ENCODE measurements around the gene SRGAP3. TPM values are rescaled to one million over a fixed set of nuclear protein-coding genes. Genes with fewer than 3 reads are reported as not detected.

Gene SRGAP3
- total RNA-seq, 4 donors from 2014 or later: 7.5 to 33.8 (median 16.0) TPM

- Histone ChIP-seq H3K4me3 (no peak overlapping the region), H3K27ac (no peak overlapping the region), H3K4me1 (no peaks in the 10 kb centered on the region), H3K27me3 (no peaks in the 10 kb centered on the region), H3K9me3 (no peaks in the 10 kb centered on the region), H3K36me3 (no peaks in the 10 kb centered on the region)
- DNase-seq: no peak
- TF ChIP-seq POLR2A (IDR thresholded peaks at IDR 0.05) (no peak), POLR2AphosphoS5 (IDR thresholded peaks at IDR 0.05) (no peak), CTCF (IDR thresholded peaks at IDR 0.05) (no peak), EP300 (IDR thresholded peaks at IDR 0.05; ENCODE audit: low read depth) (no peak)
- 97% methylated on average over 4 of the region's 4 CpGs; no CpG with 5 or more reads in 1 of the 2 donors for WGBS, 2 donors (ENCODE audit: low coverage in 1 of 2)
- intact Hi-C loops (cut with DNase I; ENCODE audit: low total_unique reads) (no loop called here), in situ Hi-C loops (cut with MboI; ENCODE audit: low pct_ligation_motif_present in 1 of 4, low pct_unique_long_range_greater_than_20kb in 1 of 4, low sequenced_read_pairs in 3 of 4) (no loop called here)
Observed at GRCh38 chr3:9113040-9113439, 136.4 kb downstream of the SRGAP3 start.

- WGBS, 2 donors (ENCODE audit: low coverage in 1 of 2): 68 to 74% methylated on average over 4 to 5 of the region's 5 CpGs
- H3K27ac ChIP-seq: no peak overlapping the region
- no peaks in the 10 kb centered on the region for H3K4me1 ChIP-seq
- intact Hi-C loops (cut with DNase I; ENCODE audit: low total_unique reads) (no loop called here), in situ Hi-C loops (cut with MboI; ENCODE audit: low pct_ligation_motif_present in 1 of 4, low pct_unique_long_range_greater_than_20kb in 1 of 4, low sequenced_read_pairs in 3 of 4) (no loop called here)
- TF ChIP-seq EP300 (IDR thresholded peaks at IDR 0.05; ENCODE audit: low read depth) (no peak), POLR2AphosphoS5 (IDR thresholded peaks at IDR 0.05) (no peak), CTCF (IDR thresholded peaks at IDR 0.05) (no peak), POLR2A (IDR thresholded peaks at IDR 0.05) (no peak)
- H3K36me3 ChIP-seq: no peaks in the 10 kb centered on the region
- no peak overlapping the region for H3K4me3 ChIP-seq
- H3K9me3 ChIP-seq: no peaks in the 10 kb centered on the region
- DNase-seq: no peak
- H3K27me3 ChIP-seq: no peaks in the 10 kb centered on the region
Observed at GRCh38 chr3:9111866-9112265, 137.6 kb downstream of the SRGAP3 start.

- intact Hi-C loops (cut with DNase I; ENCODE audit: low total_unique reads) (no loop called here), in situ Hi-C loops (cut with MboI; ENCODE audit: low pct_ligation_motif_present in 1 of 4, low pct_unique_long_range_greater_than_20kb in 1 of 4, low sequenced_read_pairs in 3 of 4) (no loop called here)
- no peaks in the 10 kb centered on the region for H3K36me3 ChIP-seq
- no peak for TF ChIP-seq POLR2A (IDR thresholded peaks at IDR 0.05)
- TF ChIP-seq CTCF (IDR thresholded peaks at IDR 0.05): no peak
- no peak for TF ChIP-seq POLR2AphosphoS5 (IDR thresholded peaks at IDR 0.05)
- TF ChIP-seq EP300 (IDR thresholded peaks at IDR 0.05; ENCODE audit: low read depth): no peak
- H3K4me3 ChIP-seq: no peak overlapping the region
- H3K27me3 ChIP-seq: no peaks in the 10 kb centered on the region
- no peaks in the 10 kb centered on the region for H3K4me1 ChIP-seq
- no peaks in the 10 kb centered on the region for H3K9me3 ChIP-seq
- DNase-seq: no peak
- 88 to 100% methylated on average over 1 to 7 of the region's 7 CpGs for WGBS, 2 donors (ENCODE audit: low coverage in 1 of 2)
- no peak overlapping the region for H3K27ac ChIP-seq
Observed at GRCh38 chr3:9111417-9111816, 138.0 kb downstream of the SRGAP3 start.

- no peaks in the 10 kb centered on the region for H3K27me3 ChIP-seq
- 77% methylated on average over 5 of the region's 5 CpGs; no CpG with 5 or more reads in 1 of the 2 donors for WGBS, 2 donors (ENCODE audit: low coverage in 1 of 2)
- no peaks in the 10 kb centered on the region for H3K9me3 ChIP-seq
- TF ChIP-seq EP300 (IDR thresholded peaks at IDR 0.05; ENCODE audit: low read depth): no peak
- no peak for TF ChIP-seq POLR2AphosphoS5 (IDR thresholded peaks at IDR 0.05)
- no peak for TF ChIP-seq CTCF (IDR thresholded peaks at IDR 0.05)
- no peak for TF ChIP-seq POLR2A (IDR thresholded peaks at IDR 0.05)
- in situ Hi-C loops (cut with MboI; ENCODE audit: low pct_ligation_motif_present in 1 of 4, low pct_unique_long_range_greater_than_20kb in 1 of 4, low sequenced_read_pairs in 3 of 4): no loop called here
- no peak overlapping the region for H3K27ac ChIP-seq
- no peaks in the 10 kb centered on the region for H3K4me1 ChIP-seq
- no peak for DNase-seq
- no peaks in the 10 kb centered on the region for H3K36me3 ChIP-seq
- intact Hi-C loops (cut with DNase I; ENCODE audit: low total_unique reads): no loop called here
- H3K4me3 ChIP-seq: no peak overlapping the region
Observed at GRCh38 chr3:9110802-9111201, 138.6 kb downstream of the SRGAP3 start.
